NCI-H345 treated with DMSO at 0.1 percent for 48 hours (cell line): ENCODE data around the gene ENPP6.
"Not testable (repeated sequence)": the region's sequence is repeated elsewhere in the genome, so short reads cannot be mapped to it uniquely, and the experiment has no call there.

ENCODE experiments used
- DNase-seq: peaks from one replicate; lab custom pipeline; 2025; ENCODE audit not compliant: unreplicated experiment; lab: John Stamatoyannopoulos, UW

ENPP6 gene

GRCh38 chr4:184066584-184067300, 150.9 kb downstream of the ENPP6 start:
- no peak for DNase-seq

- no peak for DNase-seq
Measured at GRCh38 chr4:184064877-184065276, 152.8 kb downstream of the ENPP6 start.

GRCh38 chr4:184062769-184063168, 154.9 kb downstream of the ENPP6 start:
- DNase-seq, result no peak

- DNase-seq, result no peak
Measured at GRCh38 chr4:184061582-184061981, 156.1 kb downstream of the ENPP6 start.

- no peak for DNase-seq
Measured at GRCh38 chr4:184059099-184059498, 158.6 kb downstream of the ENPP6 start.

GRCh38 chr4:184058026-184058425, 159.6 kb downstream of the ENPP6 start:
- no peak for DNase-seq

- DNase-seq, result no peak
Measured at GRCh38 chr4:184056877-184057276, 160.8 kb downstream of the ENPP6 start.

- DNase-seq, result no peak
Measured at GRCh38 chr4:184053434-184053833, 164.2 kb downstream of the ENPP6 start.

- no peak for DNase-seq
Measured at GRCh38 chr4:184052616-184053015, 165.1 kb downstream of the ENPP6 start.

GRCh38 chr4:184051262-184051661, 166.4 kb downstream of the ENPP6 start:
- DNase-seq, result not testable (repeated sequence)

- no peak for DNase-seq
Measured at GRCh38 chr4:184046148-184046547, 171.5 kb downstream of the ENPP6 start.

GRCh38 chr4:184041156-184041555, 176.5 kb downstream of the ENPP6 start:
- no peak for DNase-seq

GRCh38 chr4:184039963-184040383, 177.7 kb downstream of the ENPP6 start:
- no peak for DNase-seq
